ENCODE results near the gene IMMP2L.

IMMP2L gene

DNA sequence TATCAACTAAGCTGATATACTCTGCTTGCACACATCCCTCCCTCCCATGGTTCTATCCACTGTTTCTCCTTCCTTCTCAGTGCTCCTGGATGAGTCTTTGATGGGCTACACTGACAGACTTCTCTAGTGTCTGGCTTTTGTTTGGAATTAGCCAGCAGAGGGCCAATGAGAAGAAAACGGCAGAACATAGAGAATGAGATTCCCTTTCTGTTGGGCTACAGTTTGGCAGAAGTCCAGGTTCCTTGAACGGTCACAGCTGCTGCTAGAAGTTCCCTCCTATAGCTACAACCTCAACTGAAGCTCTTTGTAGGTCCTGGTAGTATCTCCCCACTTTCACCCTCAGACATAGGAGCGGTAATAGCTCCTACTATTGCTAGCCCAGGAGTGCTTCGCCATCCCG, 722.4 kb downstream of the IMMP2L start:
- DNase-seq, result peak; percentile 51

DNA sequence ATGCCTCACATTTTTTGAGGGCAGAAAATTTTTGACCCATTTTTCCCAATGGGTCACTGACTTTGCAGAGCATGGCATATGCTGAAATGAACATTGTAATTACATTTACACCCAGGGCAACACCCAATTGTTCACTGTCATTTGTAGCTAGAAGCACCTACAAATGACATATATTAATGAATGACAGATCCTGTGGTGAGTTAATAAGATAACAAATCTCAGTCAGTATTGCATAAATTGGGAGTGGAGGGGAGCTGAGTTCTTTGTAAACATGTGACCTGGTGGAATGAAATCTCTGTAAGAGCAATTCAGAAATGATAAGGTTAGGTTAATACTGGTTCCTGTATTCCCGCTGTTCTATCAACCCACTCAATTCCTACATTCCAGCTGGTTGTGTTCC, 726.4 kb downstream of the IMMP2L start:
- DNase-seq, result no peak

DNA sequence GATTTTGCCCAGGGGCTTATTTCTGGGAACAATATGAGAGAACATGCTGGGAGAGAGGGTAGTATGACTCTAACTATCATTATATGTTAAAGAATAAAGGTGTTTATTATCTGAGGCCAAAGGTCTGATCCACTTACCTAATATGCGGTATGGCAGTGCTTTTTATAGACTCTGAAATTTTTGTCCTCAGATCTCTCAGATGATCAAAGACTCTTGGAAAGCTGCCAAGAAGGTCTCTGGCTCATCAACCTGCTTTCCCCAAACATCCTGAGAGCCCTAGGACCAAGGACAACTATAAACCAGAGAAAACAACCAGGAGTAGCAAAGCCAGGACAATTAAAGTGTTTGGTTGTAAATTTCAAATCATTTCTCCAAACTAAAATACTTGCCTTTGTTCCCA, 727.1 kb downstream of the IMMP2L start:
- peak; percentile 15 for DNase-seq

DNA sequence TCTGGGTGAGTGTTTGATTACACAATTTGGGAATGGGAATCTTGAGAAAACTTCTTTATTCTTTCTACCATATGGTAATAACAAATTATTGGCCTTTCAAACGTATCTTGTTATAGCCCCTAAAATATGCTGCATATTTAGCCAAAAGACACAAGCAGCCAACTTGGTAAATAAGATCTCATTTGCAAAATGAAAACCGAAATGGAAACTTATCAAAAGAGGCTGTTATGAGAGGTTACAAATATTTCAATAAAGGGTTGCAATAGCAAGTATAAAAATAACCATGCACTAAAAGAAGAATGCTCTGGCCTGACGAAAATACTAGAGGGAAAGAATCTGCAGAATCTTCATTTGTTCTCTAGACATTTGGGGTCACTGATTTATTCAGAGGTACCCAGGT, 730.9 kb downstream of the IMMP2L start:
- DNase-seq, result no peak

DNA sequence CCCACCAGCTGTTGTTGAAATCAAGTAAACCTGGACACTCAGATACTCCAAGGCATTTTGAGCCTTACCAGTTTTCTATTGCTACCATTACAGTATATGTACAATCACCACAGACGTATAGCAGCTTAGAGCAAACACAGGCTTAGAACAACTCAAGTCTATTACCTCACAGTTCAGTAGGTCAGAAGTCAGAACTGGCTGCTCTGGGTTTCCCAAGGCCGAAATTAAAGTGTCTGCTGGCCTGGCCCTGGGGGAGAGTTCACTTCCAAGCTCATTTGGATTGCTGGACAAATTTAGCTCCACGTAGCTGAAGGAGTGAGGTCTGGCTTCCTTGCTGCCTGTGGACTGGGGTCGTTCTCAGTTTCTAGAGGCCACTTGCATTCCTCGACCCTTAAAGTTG, 731.5 kb downstream of the IMMP2L start:
- DNase-seq, result no peak

DNA sequence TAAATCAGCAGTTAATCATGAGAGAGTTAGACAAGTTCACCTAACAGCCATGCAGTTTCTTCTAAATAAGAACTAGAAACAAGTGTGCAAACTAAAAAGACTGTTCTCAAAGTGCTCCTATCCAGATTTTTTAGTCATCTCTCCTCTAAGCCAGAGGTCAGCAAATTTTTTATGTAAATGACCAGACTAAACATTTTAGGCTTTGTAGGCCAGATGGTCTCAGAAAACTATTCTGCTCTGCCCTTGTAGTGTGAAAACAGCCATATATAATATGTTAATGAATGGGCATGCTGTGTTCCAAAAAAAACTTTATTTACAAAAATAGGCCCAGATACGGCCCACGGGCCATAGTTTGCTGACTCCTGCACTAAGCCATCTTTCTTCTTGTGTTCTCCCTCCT, 734.4 kb downstream of the IMMP2L start:
- DNase-seq, result no peak

DNA sequence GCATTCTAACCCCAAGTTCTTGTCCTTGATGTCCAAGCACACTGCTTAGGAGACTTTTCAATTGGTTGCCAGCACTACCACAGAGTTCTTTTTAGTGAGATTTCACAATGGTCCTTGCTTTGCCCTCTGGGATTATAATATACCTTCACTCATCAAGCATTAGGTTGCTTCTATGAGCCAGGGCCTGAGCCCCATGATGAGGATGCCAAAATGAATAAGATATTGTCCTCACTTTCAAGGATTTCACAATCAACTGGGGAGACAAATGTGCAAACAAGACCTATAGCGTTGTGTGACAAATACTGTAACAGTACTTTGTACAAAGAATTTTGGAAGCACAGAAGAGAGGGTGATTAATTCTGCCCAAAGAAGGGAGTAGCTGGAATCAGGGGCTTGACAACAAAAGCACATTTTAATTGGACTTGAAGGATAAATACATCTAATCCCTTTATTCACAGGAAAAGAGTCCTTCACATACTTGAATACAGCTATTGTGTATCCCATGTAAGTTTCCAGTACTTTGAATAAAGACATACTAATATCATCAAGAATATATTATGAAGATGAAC, 734.9 kb downstream of the IMMP2L start:
- DNase-seq, result no peak

DNA sequence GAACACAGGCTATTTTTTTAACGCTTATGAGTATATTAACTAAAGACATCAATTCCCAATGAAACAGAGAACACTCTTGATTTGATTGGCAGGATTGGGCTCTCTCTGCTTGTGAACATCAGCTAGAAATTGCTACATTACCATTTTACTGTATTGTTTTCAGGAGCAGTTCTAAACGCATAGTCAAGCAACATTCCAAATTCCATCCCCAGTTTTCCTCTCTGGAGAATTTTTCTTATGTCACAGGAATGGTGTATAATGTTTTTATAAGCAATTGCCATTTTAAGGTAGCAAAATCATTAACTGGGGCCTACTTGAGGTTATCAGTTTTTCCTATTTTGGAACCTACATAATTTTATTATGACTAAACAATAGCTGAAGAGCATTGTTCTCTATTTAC, 748.3 kb downstream of the IMMP2L start:
- DNase-seq, result no peak

DNA sequence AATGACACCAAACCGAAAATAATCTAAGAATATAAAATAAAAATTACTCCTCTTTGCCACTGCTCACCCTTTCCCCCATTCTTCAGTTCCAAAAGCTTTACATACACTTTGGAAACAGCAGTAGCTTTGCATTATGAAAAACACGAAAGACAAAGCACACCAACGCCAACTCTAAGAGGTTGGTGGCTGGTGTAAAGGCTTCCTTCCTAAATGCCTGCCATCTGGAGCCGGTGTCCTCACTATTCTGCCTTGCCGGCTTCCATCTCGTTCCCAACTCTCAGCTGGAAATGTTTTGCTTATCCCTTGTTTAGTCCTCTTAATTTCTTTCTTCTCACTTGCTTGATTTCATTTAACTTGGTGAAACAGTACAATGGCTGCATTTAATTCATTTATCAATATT, 752.5 kb downstream of the IMMP2L start:
- no peak for DNase-seq

DNA sequence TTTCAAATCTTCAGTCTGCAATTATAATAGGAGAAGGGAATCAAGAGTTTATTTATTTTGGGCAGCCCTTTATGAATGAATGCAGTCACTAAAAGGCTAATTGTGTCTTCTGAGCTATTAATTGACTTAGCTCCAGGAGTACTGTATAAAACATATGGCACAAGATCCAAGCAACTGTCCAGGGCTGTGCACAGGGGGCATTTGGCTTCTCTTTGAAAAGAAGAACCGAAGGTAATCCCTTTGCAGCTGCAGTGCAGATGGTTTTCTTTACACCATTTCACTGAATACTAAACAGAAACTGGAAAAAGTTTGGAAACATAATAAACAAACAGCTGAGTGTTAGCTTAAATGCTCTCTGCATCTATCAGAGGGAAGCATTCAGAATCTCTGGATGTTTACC, 753.9 kb downstream of the IMMP2L start:
- no peak for DNase-seq

DNA sequence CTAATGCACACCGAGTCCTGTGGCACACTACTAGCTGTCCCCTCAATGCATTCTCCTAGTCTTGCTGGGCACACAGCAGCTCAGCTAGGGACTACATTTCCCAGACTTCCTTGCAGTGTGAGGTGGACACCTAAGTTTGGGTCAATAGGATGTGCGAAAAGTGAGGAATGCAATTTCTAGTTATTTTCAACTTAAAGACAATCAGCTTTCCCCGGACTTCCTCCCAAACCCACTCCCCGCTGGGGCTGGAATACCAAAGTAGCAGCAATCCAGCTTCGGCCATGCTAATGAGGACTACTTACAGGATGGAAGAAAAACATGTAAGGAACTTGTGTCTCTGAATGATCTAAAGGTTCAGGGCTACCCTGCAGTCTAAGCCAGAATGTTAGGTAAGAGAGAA, 757.8 kb downstream of the IMMP2L start:
- no peak for DNase-seq

DNA sequence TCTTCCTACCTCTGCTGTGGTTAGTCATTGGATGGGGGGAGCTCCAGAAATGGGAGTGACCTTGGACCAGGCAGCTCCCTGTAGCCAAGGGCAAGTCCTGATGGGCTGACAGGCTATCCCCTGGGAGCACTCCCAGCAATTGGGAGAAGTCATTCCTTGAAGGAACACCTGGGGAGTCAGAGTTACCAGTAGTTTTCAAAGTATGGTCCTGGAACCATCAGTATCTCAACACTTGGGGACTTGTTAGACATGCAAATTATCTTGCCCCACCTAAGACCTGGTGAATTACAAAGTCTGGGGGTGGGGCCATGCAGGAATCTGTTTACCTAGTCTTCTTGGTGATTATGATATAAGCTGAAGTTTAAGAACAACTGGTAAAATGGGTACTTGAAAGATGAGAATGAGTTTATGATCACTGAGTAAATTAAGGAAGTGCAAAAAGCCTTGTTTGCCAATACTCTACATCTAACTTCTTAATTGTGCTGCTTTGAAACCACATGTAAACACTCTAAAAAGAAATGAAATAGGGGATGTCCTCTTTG, 758.6 kb downstream of the IMMP2L start:
- no peak for DNase-seq

DNA sequence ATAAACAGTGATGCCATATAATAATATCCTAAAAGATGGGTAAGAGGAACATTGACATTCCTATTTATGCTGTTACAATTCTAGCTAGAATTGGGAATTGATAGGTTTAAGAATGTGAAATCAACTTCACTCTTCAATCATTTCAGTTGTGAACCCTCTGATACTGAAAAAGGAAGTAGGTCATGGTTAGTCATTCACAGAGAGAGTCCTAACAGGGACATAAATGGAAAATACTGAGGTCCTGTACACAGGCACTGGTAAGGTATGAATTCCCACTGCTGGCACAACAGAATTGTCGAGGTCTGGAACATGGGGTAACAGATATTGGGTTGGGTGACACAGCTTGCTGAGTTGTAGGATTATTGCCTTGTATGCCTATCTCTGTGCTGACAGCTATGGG, 760.8 kb downstream of the IMMP2L start:
- DNase-seq, result no peak

DNA sequence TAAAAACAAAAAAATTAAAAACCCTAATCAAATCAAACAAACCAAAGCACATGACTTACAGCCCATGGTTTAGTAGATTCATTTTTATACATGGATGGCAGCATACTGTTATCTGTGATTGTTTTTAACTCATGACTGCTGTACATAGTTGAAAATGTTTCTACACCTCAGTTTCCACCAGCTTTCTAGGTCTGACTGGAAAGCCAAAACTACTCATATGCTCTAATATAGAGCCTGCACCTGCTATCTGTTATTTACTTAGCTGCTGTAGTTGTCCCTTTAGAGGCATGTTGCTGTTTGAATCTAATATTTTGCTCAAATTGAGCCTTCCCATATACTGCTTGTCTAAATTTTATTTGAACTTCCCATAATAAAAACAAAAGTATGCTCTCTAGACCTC, 761.3 kb downstream of the IMMP2L start:
- DNase-seq, result no peak

DNA sequence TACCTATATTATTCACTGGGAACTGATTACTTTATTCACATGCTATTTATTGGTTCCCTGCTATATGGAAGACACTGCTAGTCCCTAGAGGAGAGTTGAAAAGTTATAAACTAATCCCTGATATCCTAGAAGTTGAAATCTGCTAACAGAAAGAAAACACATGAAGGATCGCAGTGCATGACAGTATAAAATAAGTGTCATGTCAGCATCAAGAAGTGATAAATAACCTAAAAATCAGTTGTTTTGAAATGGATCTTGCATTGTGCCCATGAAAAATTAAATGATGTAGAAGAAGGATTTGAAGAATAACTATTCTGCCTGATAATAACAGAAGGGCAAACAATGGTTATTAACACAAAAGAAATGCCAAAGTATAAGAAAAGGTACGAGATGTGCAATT, 764.6 kb downstream of the IMMP2L start:
- DNase-seq, result no peak

DNA sequence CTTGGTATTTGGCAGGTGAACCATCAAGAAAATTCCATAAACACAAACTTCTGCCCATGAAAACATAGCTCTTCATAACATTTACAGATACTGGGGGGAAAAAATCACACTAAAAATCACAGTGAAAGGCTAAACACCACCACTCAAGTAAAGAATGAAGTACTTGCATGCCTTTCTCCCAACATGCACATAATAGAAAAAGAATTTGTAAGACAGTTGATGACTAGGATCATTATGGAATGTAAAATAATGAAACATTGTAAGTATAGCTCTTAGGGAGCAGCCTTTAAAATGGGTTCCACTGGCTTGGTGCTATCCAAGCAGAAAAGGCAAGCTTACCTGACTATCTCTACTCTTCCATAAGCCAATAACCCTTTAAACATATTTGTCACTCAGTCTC, 771.3 kb downstream of the IMMP2L start:
- no peak for DNase-seq

DNA sequence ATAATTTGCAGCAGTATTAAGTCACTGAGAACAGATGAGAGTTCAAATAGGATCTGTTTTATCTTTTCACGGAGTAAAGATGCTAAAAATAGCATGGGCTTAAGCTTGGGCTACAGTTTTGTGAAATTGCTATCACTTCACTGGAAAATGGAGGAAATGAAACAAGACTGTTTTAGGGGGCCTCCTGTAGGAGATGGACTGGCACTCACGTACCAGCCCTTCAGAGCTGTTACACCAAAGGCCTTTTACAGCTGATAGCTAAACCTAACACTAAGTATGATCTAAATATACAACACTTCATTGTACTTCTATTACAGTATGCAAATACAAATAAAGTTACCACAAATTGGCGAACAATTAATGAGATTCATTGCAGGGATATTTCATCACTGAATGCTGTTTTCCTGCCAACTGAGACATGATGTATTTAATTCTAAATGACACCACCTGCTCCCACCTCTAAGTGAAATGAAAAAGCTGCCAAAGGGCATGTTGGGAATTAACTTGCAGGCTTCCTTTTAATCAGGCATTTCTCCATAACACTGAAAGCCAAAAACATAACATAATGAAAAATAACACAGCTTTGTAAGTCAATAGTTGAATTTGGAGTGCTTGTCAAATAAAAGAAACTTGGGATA, 775.8 kb downstream of the IMMP2L start:
- no peak for DNase-seq

DNA sequence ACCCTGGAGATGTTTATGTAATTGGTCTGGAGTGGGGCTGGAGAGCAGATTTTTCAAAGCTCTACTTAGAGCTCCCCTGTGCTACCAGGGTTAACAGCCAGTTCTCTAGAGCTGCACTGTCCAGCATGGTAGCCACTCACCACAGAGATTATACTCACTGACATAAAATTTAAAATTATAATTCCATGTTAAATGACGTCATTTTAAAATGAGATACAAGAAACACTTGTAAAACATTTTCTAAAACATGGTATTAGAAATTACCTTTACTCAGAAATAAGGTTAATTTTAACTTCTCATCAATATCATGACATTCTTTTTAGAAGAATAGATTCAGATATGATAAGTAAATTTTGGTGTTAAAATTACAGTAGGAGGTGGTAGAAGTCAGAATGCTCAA, 777.5 kb downstream of the IMMP2L start:
- DNase-seq, result no peak

DNA sequence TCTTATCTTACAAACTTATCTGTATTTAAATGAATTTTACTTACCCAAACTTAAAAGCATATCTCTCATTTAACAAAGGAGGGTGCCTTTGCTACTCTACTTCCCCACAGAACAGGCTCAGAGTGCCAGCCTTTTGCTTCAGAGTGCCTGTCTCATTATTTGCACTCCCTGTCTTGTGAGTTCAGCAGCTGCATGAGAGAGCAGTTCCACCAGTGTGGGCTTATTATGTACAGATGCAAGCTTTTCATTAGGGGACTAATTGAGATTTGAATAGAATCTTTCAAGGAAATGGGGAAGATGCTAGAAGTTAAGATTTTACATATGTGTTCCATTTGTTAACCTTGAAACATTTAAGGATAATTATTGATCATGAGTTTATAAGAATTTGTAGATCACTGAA, 781.6 kb downstream of the IMMP2L start:
- DNase-seq, result no peak

DNA sequence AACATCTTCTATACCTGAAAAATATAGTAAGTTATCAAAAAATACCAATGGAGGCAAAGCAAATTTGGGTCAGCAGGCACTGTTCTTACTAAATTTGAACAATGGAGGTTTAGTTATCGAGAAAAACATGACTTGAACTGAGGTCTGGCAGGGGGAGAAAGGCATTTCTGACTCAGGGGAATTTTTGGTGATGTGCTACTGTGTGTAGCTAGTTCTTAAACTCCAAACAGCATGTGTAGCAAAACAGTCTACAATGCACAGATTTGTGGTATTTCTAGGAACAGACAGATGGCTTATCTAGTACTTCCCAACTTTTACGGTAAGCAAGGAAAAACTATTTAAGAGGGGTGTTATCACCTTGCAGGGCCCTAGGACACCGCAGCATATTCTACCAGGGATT, 783.0 kb downstream of the IMMP2L start:
- no peak for DNase-seq

DNA sequence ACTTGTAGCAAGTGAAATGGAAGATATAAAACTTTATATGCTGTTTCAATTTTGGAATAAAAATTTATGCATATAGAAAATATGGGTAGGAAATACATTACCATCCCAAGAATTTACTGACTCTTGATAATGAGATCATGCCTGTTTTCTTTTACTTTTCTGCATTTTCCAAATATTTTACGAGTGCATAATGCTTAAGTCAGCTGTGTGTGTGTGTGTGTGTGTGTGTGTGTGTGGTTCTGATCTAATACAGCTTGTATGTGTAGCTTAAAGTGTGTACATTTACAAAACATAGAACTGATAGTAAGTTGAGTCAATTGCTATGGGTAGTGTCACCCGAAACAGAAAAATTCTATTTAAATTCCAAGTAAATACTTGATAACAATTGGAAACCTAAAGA, 787.2 kb downstream of the IMMP2L start:
- DNase-seq, result no peak

DNA sequence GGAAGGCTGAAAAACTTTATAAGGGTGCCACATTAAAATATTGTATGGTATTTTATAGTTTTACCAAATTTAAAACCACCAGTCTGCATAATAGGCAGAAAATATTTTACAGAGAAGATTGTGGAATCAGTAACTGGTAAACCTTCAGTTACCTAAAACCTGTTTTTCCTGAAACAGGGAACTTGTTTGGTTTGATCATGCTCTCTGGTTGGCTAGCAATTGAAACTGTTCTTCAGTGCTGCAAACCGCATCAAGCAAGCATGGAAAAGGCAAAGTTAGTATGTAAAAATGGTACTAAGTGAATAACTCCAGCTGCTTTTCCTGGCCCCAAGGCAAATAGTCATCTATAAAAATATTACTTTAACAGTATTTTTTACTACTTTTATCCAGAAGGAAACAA, 788.2 kb downstream of the IMMP2L start:
- no peak for DNase-seq

DNA sequence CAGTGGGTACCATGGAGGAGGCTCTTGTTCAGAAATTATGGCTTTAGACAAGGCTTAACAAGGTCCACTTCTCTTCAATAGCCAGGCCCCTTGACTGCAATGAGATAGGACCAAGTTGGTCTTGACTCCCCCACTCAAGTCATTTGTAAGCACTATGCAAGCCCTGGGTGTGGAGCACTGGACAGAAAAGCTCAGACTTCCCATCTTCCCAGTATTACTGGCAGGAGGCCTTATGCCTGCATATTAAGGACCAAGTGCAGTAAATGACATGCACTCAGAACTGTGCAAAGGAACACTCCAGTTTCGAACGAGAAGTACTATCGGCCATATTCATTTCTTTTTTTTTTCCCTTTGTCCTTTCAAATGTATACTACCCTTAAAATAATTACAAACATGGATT, 789.7 kb downstream of the IMMP2L start:
- DNase-seq, result no peak

DNA sequence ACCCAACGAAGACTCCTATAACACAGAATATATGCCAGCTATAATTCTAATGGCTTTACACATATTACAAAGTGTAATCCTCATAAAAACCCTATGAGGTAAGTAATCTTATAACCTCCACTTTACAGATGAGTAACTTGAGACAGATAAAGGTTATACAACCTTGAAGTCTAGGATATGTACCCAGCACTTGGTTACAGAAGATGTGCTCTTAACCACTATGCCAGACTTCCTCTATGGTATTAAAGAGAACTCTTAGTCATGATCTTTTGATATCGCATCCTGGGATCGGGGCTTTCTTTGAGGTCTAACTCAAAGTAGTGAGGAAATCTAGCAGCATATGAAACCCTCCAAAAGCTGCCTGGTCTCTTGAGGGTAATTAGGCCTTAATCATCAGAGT, 790.6 kb downstream of the IMMP2L start:
- DNase-seq, result no peak

DNA sequence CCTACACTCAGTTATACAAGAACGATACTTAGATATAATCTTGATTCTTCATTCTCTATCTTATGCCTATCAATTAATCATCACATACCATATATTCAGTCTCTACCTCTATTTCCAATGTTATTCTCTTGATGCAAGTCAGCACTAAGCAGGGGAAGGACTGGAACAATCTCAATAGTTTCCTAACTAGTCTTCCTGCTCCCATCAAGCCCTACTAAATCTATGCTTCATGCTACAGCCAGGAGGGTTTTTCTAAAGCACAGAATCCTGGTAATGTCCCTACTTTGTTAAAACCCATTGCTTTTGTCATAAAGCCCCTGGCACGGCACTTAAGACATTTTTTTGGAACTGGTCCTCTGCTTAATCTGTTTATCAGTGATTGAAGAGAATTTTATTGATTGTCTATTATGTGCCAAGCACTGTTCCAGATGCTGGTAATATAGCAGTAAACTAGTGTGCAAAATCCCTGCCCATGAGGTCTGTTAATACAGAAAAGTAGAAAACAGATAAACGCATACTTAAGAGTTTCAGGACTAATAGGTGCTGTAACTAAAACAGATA, 794.7 kb downstream of the IMMP2L start:
- DNase-seq, result no peak

Data from hematopoietic multipotent progenitor cell treated with erythropoietin and hydrocortisone succinate and interleukin-3 and kit ligand, for 6 days (in vitro differentiated cells).